Measurements from ENCODE around the gene CASP6. TPM values are rescaled to one million over a fixed set of nuclear protein-coding genes. Genes with fewer than 3 reads are reported as not detected.

The CASP6 gene
- total RNA-seq, 1 experiment from 2014 or later: 22.4 TPM

- peak overlapping the region; percentile 78 for H3K4me3 ChIP-seq
- H3K27me3 ChIP-seq (ENCODE audit: insufficient read depth, low read depth): no peaks in the 10 kb centered on the region
- peak in 1 of 2 experiments; percentile 35 for DNase-seq
- BruUV-seq (replicated peaks): TSS peak; percentile 36
- H3K4me2 ChIP-seq: peak overlapping the region; percentile 98
- peaks cover 9% of the 10 kb centered on the region for H3K4me1 ChIP-seq (replicated peaks; ENCODE audit: insufficient read depth)
- peaks cover 8% of the 10 kb centered on the region; the same call in 1 of the 2 replicates for H3F3A ChIP-seq (ENCODE audit: insufficient read depth, low read depth)
- peaks cover 46% of the 10 kb centered on the region for H3K79me2 ChIP-seq (ENCODE audit: low read depth)
- TF ChIP-seq CTCF (conservative IDR thresholded peaks at IDR 0.05) (no peak), EZH2 (IDR thresholded peaks at IDR 0.05; ENCODE audit: low read depth) (no peak)
- ChIA-PET POLR2A (ENCODE audit: unreplicated experiment) (interaction anchor here (0.8 to 1.3 kb wide), 2 partner anchors 26 to 805 kb away, joined by 3 to 9 read pairs; partner anchors contain the start of gene CASP6), CTCF (no interaction called here)
- no peaks in the 10 kb centered on the region for H4K20me1 ChIP-seq (ENCODE audit: insufficient read depth)
- H3K9me3 ChIP-seq (ENCODE audit: insufficient read depth, low read depth): no peaks in the 10 kb centered on the region
- no peaks in the 10 kb centered on the region for H3K36me3 ChIP-seq (ENCODE audit: low read depth)
- no peaks in the 10 kb centered on the region for H3K9me2 ChIP-seq (ENCODE audit: insufficient read depth)
- H2AFZ ChIP-seq: peak overlapping the region; percentile 96
- peak overlapping the region; percentile 74 for H3K27ac ChIP-seq
- intact Hi-C loops (cut with micrococcal nuclease; ENCODE audit: unreplicated experiment): no loop called here
These were observed 26.0 kb upstream of the CASP6 start for GRCh38 chr4:109729117-109729717.

GRCh38 chr4:109728385-109728784 lies 25.1 kb upstream of the CASP6 start:
- Histone ChIP-seq H3K4me1 (replicated peaks; ENCODE audit: insufficient read depth) (peaks cover 9% of the 10 kb centered on the region), H3K79me2 (ENCODE audit: low read depth) (peaks cover 48% of the 10 kb centered on the region), H2AFZ (peak overlapping the region; percentile 96), H3K36me3 (ENCODE audit: low read depth) (no peaks in the 10 kb centered on the region), H3K9me2 (ENCODE audit: insufficient read depth) (no peaks in the 10 kb centered on the region), H3K4me2 (peak overlapping the region; percentile 98), H3K27me3 (ENCODE audit: insufficient read depth, low read depth) (no peaks in the 10 kb centered on the region), H3K27ac (peak overlapping the region; percentile 74), H4K20me1 (ENCODE audit: insufficient read depth) (no peaks in the 10 kb centered on the region), H3F3A (ENCODE audit: insufficient read depth, low read depth) (peaks cover 8% of the 10 kb centered on the region; the same call in 1 of the 2 replicates), H3K4me3 (peak overlapping the region; percentile 78), H3K9me3 (ENCODE audit: insufficient read depth, low read depth) (no peaks in the 10 kb centered on the region)
- POLR2A ChIA-PET (ENCODE audit: unreplicated experiment): no interaction called here
- intact Hi-C loops (cut with micrococcal nuclease; ENCODE audit: unreplicated experiment): no loop called here
- CTCF ChIA-PET: no interaction called here
- BruUV-seq (replicated peaks): no TSS peak
- peak in 1 of 2 experiments; percentile 34 for DNase-seq
- TF ChIP-seq EZH2 (IDR thresholded peaks at IDR 0.05; ENCODE audit: low read depth) (no peak), CTCF (conservative IDR thresholded peaks at IDR 0.05) (no peak)

- Histone ChIP-seq H3K4me3 (no peak overlapping the region), H3K79me2 (ENCODE audit: low read depth) (peaks cover 58% of the 10 kb centered on the region), H3K4me2 (no peak overlapping the region), H3F3A (ENCODE audit: insufficient read depth, low read depth) (no peaks in the 10 kb centered on the region), H3K36me3 (ENCODE audit: low read depth) (no peaks in the 10 kb centered on the region), H4K20me1 (ENCODE audit: insufficient read depth) (no peaks in the 10 kb centered on the region), H3K27ac (no peak overlapping the region), H3K4me1 (replicated peaks; ENCODE audit: insufficient read depth) (peaks cover 9% of the 10 kb centered on the region), H3K27me3 (ENCODE audit: insufficient read depth, low read depth) (no peaks in the 10 kb centered on the region), H2AFZ (no peak overlapping the region), H3K9me2 (ENCODE audit: insufficient read depth) (no peaks in the 10 kb centered on the region), H3K9me3 (ENCODE audit: insufficient read depth, low read depth) (no peaks in the 10 kb centered on the region)
- intact Hi-C loops (cut with micrococcal nuclease; ENCODE audit: unreplicated experiment): no loop called here
- POLR2A ChIA-PET (ENCODE audit: unreplicated experiment): no interaction called here
- DNase-seq: no peak
- CTCF ChIA-PET: no interaction called here
- BruUV-seq (replicated peaks): no TSS peak
- no peak for TF ChIP-seq CTCF (conservative IDR thresholded peaks at IDR 0.05)
- TF ChIP-seq EZH2 (IDR thresholded peaks at IDR 0.05; ENCODE audit: low read depth): no peak
These were observed 19.9 kb upstream of the CASP6 start for GRCh38 chr4:109723110-109723509.
